Measurements from ENCODE around the gene TNPO2.

DNA sequence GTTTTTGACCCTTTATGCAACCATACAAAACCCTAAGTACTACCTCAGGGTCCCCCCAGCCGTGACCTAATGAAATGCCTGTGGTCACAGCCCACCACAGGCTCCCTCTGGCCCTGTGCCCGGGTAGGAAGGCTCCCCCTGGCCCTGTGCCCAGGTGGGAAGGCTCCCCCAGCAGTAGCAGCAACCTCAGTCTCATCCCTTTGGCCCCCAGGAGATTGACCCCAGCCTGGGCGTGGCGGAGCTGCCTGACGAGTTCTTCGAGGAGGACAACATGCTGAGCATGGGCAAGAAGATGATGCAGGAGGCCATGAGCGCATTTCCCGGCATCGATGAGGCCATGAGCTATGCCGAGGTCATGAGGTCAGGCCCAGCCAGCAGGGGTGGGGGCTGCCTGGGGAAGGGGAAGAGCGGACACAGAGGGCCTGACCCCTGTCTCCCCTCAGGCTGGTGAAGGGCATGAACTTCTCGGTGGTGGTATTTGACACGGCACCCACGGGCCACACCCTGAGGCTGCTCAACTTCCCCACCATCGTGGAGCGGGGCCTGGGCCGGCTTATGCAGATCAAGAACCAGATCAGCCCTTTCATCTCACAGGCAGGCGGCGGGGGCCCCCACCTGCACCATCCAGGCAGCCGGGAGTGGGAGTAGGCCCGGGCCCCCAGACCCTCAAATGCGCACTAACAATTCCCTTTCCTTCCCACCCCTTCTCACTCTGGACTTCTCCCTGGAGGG is 21.6 kb upstream of the TNPO2 start:
- no peak for TF ChIP-seq EZH2 (IDR thresholded peaks at IDR 0.05; ENCODE audit: insufficient read depth, low read length)
- TF ChIP-seq, protein P1, sequence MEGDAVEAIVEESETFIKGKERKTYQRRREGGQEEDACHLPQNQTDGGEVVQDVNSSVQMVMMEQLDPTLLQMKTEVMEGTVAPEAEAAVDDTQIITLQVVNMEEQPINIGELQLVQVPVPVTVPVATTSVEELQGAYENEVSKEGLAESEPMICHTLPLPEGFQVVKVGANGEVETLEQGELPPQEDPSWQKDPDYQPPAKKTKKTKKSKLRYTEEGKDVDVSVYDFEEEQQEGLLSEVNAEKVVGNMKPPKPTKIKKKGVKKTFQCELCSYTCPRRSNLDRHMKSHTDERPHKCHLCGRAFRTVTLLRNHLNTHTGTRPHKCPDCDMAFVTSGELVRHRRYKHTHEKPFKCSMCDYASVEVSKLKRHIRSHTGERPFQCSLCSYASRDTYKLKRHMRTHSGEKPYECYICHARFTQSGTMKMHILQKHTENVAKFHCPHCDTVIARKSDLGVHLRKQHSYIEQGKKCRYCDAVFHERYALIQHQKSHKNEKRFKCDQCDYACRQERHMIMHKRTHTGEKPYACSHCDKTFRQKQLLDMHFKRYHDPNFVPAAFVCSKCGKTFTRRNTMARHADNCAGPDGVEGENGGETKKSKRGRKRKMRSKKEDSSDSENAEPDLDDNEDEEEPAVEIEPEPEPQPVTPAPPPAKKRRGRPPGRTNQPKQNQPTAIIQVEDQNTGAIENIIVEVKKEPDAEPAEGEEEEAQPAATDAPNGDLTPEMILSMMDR (IDR thresholded peaks at IDR 0.05; ENCODE audit: insufficient read depth, low read depth, low read length): no peak

Data from astrocyte (in vitro differentiated cells and primary cell).